Measurements from ENCODE around the gene DERL3. TPM values are rescaled to one million over a fixed set of nuclear protein-coding genes. Genes with fewer than 3 reads are reported as not detected.

The DERL3 gene
- polyA plus RNA-seq, 6 donors from 2014 or later = 25.2 to 33.9 (median 26.4) TPM

- no peaks in the 10 kb centered on the region for H3K9me3 Mint-ChIP-seq
- H3K4me1 Mint-ChIP-seq = peaks cover 17 to 50% (median 20%) of the 10 kb centered on the region in 3 donors
- DNase-seq (no peak), ATAC-seq (ENCODE audit: low read depth in 2 of 2) (no peak)
- H3K36me3 Mint-ChIP-seq = peaks cover 0 to 4% of the 10 kb centered on the region in 2 donors
- H3K27ac Mint-ChIP-seq = peak overlapping the region; percentile 64 to 96 (median 89)
- peak overlapping the region; percentile 83 to 96 (median 93) for H3K4me3 Mint-ChIP-seq
- no peaks in the 10 kb centered on the region for H3K27me3 Mint-ChIP-seq
These were observed 52.5 kb downstream of the DERL3 start for GRCh38 chr22:23786261-23786710.

Other genes starting within 250 kb of the DERL3 start
- under 1 TPM in 2 of 6 donors, not detected in 4; 0.21 to 0.23 TPM for gene DRICH1, start 206.7 kb downstream of the DERL3 start, polyA plus RNA-seq (ENCODE audit: low read depth in 6 of 6)
- 1 to 10 TPM in 5 of 6 donors, under 1 TPM in 1; 0.78 to 3.9 (median 1.9) TPM for gene RGL4, start 148.0 kb downstream of the DERL3 start, polyA plus RNA-seq (ENCODE audit: low read depth in 6 of 6)
- 1 to 10 TPM in 1 of 6 donors, under 1 TPM in 4, not detected in 1; 0.22 to 1.0 (median 0.47) TPM for gene ZNF70, start 87.9 kb downstream of the DERL3 start, polyA plus RNA-seq (ENCODE audit: low read depth in 6 of 6)
- 1,000 to 10,000 TPM in 5 of 6 donors, 100 to 1,000 TPM in 1; 910 to 1,673 (median 1,335) TPM for gene VPREB3, start 84.6 kb downstream of the DERL3 start, polyA plus RNA-seq (ENCODE audit: low read depth in 6 of 6)
- gene C22orf15, start 76.0 kb downstream of the DERL3 start, polyA plus RNA-seq (ENCODE audit: low read depth in 6 of 6) = 1 to 10 TPM in 2 of 6 donors, under 1 TPM in 2, not detected in 2; 0.13 to 4.9 (median 1.0) TPM
- gene CHCHD10, start 71.0 kb downstream of the DERL3 start, polyA plus RNA-seq (ENCODE audit: low read depth in 6 of 6) = 10 to 100 TPM; 36.3 to 65.9 (median 62.6) TPM
- gene MMP11, start 66.2 kb downstream of the DERL3 start, polyA plus RNA-seq (ENCODE audit: low read depth in 6 of 6) = 10 to 100 TPM; 10.2 to 18.9 (median 14.2) TPM
- gene SMARCB1, start 52.0 kb downstream of the DERL3 start, polyA plus RNA-seq (ENCODE audit: low read depth in 6 of 6) = 10 to 100 TPM; 73.0 to 90.9 (median 78.1) TPM
- 10 to 100 TPM in 4 of 6 donors, 1 to 10 TPM in 2; 7.0 to 15.9 (median 10.9) TPM for gene SLC2A11, start 18.9 kb upstream of the DERL3 start, polyA plus RNA-seq (ENCODE audit: low read depth in 6 of 6)
- gene MIF, start 55.4 kb upstream of the DERL3 start, polyA plus RNA-seq (ENCODE audit: low read depth in 6 of 6) = 1,000 to 10,000 TPM in 2 of 6 donors, 100 to 1,000 TPM in 4; 853 to 1,113 (median 946) TPM
- gene GSTT2B, start 122.2 kb upstream of the DERL3 start, polyA plus RNA-seq (ENCODE audit: low read depth in 6 of 6) = not detected
- 1 to 10 TPM in 5 of 6 donors, under 1 TPM in 1; 0.89 to 5.3 (median 1.3) TPM for gene DDTL, start 127.9 kb upstream of the DERL3 start, polyA plus RNA-seq (ENCODE audit: low read depth in 6 of 6)
- gene DDT, start 135.4 kb upstream of the DERL3 start, polyA plus RNA-seq (ENCODE audit: low read depth in 6 of 6) = 100 to 1,000 TPM; 111 to 156 (median 127) TPM
- not detected for gene GSTT2, start 141.1 kb upstream of the DERL3 start, polyA plus RNA-seq (ENCODE audit: low read depth in 6 of 6)
- gene GSTT4, start 166.4 kb upstream of the DERL3 start, polyA plus RNA-seq (ENCODE audit: low read depth in 6 of 6) = not detected
- gene CABIN1, start 172.3 kb upstream of the DERL3 start, polyA plus RNA-seq (ENCODE audit: low read depth in 6 of 6) = 1 to 10 TPM; 3.9 to 8.0 (median 5.0) TPM